ENCODE results near the gene KDM8.

The KDM8 gene

DNA sequence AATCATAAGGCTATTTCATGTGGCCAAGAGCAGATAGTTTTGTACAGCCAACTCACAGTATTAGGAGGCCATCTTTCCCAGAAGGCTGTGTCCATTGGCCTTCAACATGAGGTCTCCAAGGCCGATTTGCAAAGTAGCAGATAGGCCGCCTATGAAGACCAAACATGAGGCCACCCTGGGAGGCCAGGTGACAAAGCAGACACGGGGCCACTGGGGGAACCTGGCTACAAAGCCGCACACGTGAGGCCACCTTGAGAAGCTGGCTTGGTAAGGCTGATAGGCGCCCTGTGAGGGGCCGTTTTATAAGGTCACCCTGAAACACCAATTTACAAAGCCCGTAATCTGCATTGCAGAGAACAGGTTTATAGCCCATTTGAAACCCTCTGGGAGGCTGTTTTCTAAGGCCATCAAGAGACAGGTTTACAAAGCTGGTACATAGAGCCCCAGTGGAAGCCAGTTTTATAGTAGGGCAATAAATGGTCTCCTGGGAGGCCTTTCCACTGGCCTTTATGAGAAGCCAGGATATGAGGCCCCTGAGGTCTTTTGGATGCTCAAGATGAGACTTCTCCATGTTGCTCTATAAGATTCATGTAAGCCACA, 4.9 kb downstream of the KDM8 start:
- TF ChIP-seq, protein P1, sequence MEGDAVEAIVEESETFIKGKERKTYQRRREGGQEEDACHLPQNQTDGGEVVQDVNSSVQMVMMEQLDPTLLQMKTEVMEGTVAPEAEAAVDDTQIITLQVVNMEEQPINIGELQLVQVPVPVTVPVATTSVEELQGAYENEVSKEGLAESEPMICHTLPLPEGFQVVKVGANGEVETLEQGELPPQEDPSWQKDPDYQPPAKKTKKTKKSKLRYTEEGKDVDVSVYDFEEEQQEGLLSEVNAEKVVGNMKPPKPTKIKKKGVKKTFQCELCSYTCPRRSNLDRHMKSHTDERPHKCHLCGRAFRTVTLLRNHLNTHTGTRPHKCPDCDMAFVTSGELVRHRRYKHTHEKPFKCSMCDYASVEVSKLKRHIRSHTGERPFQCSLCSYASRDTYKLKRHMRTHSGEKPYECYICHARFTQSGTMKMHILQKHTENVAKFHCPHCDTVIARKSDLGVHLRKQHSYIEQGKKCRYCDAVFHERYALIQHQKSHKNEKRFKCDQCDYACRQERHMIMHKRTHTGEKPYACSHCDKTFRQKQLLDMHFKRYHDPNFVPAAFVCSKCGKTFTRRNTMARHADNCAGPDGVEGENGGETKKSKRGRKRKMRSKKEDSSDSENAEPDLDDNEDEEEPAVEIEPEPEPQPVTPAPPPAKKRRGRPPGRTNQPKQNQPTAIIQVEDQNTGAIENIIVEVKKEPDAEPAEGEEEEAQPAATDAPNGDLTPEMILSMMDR (IDR thresholded peaks at IDR 0.05; ENCODE audit: insufficient read depth, low read depth, low read length, missing control alignments): no peak

DNA sequence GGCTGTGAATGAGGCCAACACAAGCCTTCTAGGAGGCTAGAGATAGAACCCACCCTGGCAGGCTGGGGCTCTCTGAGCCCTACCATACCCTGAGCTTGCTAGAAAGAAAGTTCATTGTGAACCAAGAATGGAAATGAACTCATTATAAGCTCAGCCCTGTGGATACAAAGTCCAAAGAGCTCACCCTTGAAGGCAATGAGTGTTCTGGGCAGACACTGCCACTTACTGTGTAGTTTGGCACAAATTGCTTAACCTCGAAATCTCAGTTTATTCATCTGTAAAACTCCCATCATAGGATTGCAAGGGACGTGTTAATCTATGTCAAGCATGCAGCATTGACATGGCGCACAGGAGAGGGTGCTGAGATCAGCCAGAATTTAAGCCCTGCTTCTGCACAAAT, 5.5 kb downstream of the KDM8 start:
- H3K4me3 ChIP-seq (ENCODE audit: low read length): no peak overlapping the region
- no peak for DNase-seq (ENCODE audit: low read depth)
- TF ChIP-seq, protein P1 (IDR thresholded peaks at IDR 0.05; ENCODE audit: insufficient read depth, low read depth, low read length, missing control alignments): no peak

More for the DNA sequence above, 4.9 kb downstream of the KDM8 start:
- no peak overlapping the region for H3K4me3 ChIP-seq (ENCODE audit: low read length)
- no peak for DNase-seq (ENCODE audit: low read depth)

DNA sequence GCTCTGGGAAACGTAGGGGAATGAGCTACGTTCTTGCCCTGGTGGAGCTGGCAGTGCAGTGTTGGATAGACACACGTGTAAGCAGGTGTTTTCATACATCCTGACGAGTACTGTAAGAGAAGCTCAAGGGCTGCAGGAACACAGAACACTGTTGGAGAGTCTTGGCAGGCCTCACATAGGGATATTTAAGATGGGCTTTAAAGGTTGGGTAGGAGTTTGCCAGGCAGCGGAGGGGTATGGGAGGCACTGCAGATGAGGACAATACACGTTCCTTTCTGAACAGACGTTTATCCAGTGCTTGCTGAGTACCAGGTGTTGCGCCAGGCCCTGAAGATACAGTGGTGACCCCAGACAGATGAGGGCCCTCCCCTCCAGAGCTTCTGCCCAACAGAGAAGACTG, 6.3 kb downstream of the KDM8 start:
- TF ChIP-seq, protein P1 (IDR thresholded peaks at IDR 0.05; ENCODE audit: insufficient read depth, low read depth, low read length, missing control alignments): no peak
- DNase-seq (ENCODE audit: low read depth): no peak

DNA sequence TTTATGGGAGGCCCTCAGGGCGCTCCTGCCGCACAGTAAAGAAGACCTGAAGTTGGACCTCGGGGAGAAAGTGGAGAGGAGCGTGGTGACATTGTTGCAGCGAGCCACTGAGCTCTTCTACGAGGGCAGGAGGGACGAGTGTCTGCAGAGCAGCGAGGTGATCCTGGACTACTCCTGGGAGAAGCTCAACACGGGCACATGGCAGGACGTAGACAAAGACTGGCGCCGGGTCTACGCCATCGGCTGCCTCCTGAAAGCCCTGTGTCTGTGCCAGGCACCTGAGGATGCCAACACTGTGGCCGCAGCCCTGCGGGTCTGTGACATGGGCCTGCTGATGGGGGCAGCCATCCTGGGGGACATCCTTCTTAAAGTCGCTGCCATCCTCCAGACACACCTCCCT, 6.8 kb downstream of the KDM8 start:
- TF ChIP-seq, protein P1 (IDR thresholded peaks at IDR 0.05; ENCODE audit: insufficient read depth, low read depth, low read length, missing control alignments): no peak
- no peak overlapping the region for H3K4me3 ChIP-seq (ENCODE audit: low read length)
- DNase-seq (ENCODE audit: low read depth): no peak

More for the DNA sequence above, 6.3 kb downstream of the KDM8 start:
- H3K4me3 ChIP-seq (ENCODE audit: low read length): no peak overlapping the region

DNA sequence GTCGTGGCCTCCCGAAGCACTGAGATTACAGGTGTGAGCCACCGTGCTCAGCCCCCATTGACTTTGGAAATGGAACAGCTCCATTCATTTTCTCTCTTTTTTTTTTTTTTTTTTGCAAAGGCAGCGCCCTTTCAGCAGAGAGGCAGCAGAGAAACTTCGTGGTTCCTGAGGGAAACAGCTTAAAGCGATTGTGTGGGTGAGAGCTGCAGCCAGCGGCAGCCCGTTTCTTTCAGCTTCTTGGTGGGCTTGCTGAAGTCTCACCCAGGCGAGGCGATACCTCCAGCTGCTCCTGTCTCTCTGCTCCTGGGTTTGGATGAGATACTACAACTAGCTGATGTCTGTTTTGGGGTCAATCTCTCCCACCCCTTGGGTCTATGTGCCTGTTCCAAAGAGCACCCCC, 7.7 kb downstream of the KDM8 start:
- no peak overlapping the region for H3K4me3 ChIP-seq (ENCODE audit: low read length)
- DNase-seq (ENCODE audit: low read depth): no peak
- TF ChIP-seq, protein P1 (IDR thresholded peaks at IDR 0.05; ENCODE audit: insufficient read depth, low read depth, low read length, missing control alignments): no peak

DNA sequence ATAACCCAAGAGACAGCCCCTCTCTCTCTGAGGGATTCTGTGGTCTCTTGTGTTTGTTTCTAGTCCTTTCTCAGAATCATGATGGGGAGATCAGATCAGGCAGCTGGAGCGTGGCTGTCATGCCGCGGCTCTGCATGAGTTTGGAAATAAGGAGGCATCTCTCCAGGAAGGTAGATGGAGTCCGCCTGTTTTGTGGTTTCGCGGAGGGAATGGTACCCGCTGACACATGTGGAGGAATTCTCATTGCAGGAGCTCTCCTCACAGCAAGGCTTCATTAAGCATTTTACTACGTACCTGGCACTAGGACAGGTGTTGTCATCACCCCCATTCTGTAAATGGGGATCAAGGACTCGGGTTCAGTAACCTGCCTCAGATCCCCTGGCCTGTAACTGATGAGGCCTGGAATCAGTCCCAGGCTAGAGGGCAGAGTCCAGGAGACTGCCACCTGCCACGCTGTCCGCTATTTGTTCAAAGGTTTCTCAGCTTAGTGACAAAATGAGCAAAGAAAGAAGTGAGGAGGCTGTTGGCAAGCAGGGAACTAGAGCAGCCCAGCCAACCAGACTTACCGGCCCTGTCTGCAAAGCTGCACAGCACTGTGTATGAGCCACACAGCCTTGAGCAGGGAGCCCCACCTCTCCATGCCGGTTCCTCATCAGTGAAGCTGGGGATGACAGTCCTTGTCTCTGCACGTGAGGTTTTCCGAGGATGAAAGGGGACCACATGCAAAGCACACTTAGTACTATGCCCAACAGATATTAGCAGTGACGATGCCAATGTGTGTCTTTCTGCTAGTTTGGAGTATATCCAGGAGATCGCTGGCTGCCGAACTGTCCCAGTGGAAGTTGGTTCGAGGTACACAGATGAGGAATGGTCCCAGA, 11.0 kb downstream of the KDM8 start:
- H3K4me3 ChIP-seq (ENCODE audit: low read length): no peak overlapping the region
- DNase-seq (ENCODE audit: low read depth): no peak
- TF ChIP-seq, protein P1 (IDR thresholded peaks at IDR 0.05; ENCODE audit: insufficient read depth, low read depth, low read length, missing control alignments): no peak
